Inferior parietal cortex (tissue), 1 donor: ENCODE measurements around the gene NPIPA1.
"Not testable (repeated sequence)": the region's sequence is repeated elsewhere in the genome, so short reads cannot be mapped to it uniquely, and the experiment has no call there.

Experiments
- DNase-seq: peaks from one replicate; pipeline ENCODE4 v3.0.0-alpha.2; 2016; ENCODE audit errors: extremely low spot score

The NPIPA1 gene

GRCh38 chr16:14937143-14937542, at the start of gene NPIPA1:
Gene NPIPA1 (plus strand): TSS chr16:14937443. CDS start chr16:14937443, 0 bp downstream.
- not testable (repeated sequence) for DNase-seq

GRCh38 chr16:14892111-14892510, 45.1 kb upstream of the NPIPA1 start:
- not testable (repeated sequence) for DNase-seq

GRCh38 chr16:14895382-14895781, 41.9 kb upstream of the NPIPA1 start:
- DNase-seq = not testable (repeated sequence)

- DNase-seq = not testable (repeated sequence)
Measured at GRCh38 chr16:14896023-14896422, 41.2 kb upstream of the NPIPA1 start.

GRCh38 chr16:14897006-14897664, 40.1 kb upstream of the NPIPA1 start:
- DNase-seq = not testable (repeated sequence)

- not testable (repeated sequence) for DNase-seq
Measured at GRCh38 chr16:14898162-14898561, 39.1 kb upstream of the NPIPA1 start.

- not testable (repeated sequence) for DNase-seq
Measured at GRCh38 chr16:14903191-14903957, 33.9 kb upstream of the NPIPA1 start.

- DNase-seq = not testable (repeated sequence)
Measured at GRCh38 chr16:14909744-14910143, 27.5 kb upstream of the NPIPA1 start.

- not testable (repeated sequence) for DNase-seq
Measured at GRCh38 chr16:14910833-14911629, 26.2 kb upstream of the NPIPA1 start.

GRCh38 chr16:14911954-14912353, 25.3 kb upstream of the NPIPA1 start:
- DNase-seq = not testable (repeated sequence)

- not testable (repeated sequence) for DNase-seq
Measured at GRCh38 chr16:14912588-14912987, 24.7 kb upstream of the NPIPA1 start.

GRCh38 chr16:14918504-14918903, 18.7 kb upstream of the NPIPA1 start:
- DNase-seq = not testable (repeated sequence)

- not testable (repeated sequence) for DNase-seq
Measured at GRCh38 chr16:14919837-14920600, 17.2 kb upstream of the NPIPA1 start.

GRCh38 chr16:14922285-14922684, 15.0 kb upstream of the NPIPA1 start:
- DNase-seq = not testable (repeated sequence)

GRCh38 chr16:14922968-14923367, 14.3 kb upstream of the NPIPA1 start:
- not testable (repeated sequence) for DNase-seq

- not testable (repeated sequence) for DNase-seq
Measured at GRCh38 chr16:14923394-14924088, 13.7 kb upstream of the NPIPA1 start.

- DNase-seq = not testable (repeated sequence)
Measured at GRCh38 chr16:14924359-14924758, 12.9 kb upstream of the NPIPA1 start.

- not testable (repeated sequence) for DNase-seq
Measured at GRCh38 chr16:14924982-14925381, 12.3 kb upstream of the NPIPA1 start.

- DNase-seq = not testable (repeated sequence)
Measured at GRCh38 chr16:14928064-14928714, 9.1 kb upstream of the NPIPA1 start.

- DNase-seq = not testable (repeated sequence)
Measured at GRCh38 chr16:14929176-14929575, 8.1 kb upstream of the NPIPA1 start.
